T-helper 17 cell (primary cell): Measurements from ENCODE around the gene TPBG. TPM values are rescaled to one million over a fixed set of nuclear protein-coding genes. Genes with fewer than 3 reads are reported as not detected.

Experiments used
- ATAC-seq: fragments of 150-1000 bp; cut with Tn5 transposase; 2 replicates; pipeline ENCODE4 v1.10.0; 2021; ENCODE audit warnings: mild to moderate bottlenecking, moderate library complexity
- DNase-seq, 3 donors: peaks; one replicate each; pipeline versions ENCODE4 v3.0.0 to v3.0.0-alpha.2; 2020 to 2021
- H3K9me3 ChIP-seq: one replicate; pipeline ENCODE4 v1.7.0; 2013; ENCODE audit warnings: low read length, mild to moderate bottlenecking; ENCODE audit not compliant: control insufficient read depth, poor library complexity, severe bottlenecking
- H3K27ac Mint-ChIP-seq: one replicate; pipeline ENCODE4 v1.8.0; 2022; ENCODE audit warnings: mild to moderate bottlenecking, moderate library complexity, mixed read lengths
- H3K27me3 Mint-ChIP-seq: one replicate; pipeline ENCODE4 v1.8.0; 2022; ENCODE audit warnings: mixed read lengths
- H3K36me3 Mint-ChIP-seq: one replicate; pipeline ENCODE4 v1.8.0; 2022; ENCODE audit warnings: low read depth, mixed read lengths
- H3K4me1 Mint-ChIP-seq: one replicate; pipeline ENCODE4 v1.8.0; 2022; ENCODE audit warnings: mild to moderate bottlenecking, mixed read lengths
- H3K4me3 Mint-ChIP-seq: one replicate; pipeline ENCODE4 v1.8.0; 2022; ENCODE audit warnings: mild to moderate bottlenecking, moderate library complexity, mixed read lengths
- total RNA-seq, 4 donors: library from RNA in 2 of 4; stranded (reverse) in 2 of 4; gene quantifications; one replicate each; pipeline ENCODE4 v1.2.3 and lab custom pipeline; 2022 to 2026

Gene TPBG
- total RNA-seq, 2 donors from 2014 or later, result 0.89 to 2.5 TPM

DNA sequence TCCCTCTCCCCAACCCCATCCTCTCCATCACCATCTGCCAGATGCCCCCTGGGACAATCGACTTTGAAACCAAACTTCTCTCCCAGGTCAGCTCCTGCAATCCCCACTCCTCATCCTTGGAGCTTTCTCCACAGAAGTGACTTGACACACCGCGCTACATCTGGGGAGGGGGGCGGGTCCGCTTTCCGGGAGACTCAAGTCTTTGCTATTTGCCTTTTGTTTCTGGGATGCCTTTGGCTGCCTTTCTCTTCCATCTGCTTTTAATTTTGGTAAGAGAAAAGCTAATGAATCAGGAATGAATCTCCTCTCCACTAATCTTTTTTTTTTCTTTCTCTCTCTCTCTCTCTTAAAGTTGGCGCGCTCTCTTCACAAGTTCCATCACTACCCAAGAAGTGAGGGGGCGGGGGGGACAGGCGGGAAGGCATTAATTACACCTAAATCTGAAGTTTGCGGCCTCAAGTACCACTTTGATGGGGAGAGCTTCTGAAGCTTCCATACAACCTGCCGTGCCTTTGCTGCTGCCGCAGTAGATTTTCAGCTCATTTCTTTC is 664 bp upstream of the TPBG start:
- DNase-seq, result no peak
- peaks cover 21% of the 10 kb centered on the region for H3K4me1 Mint-ChIP-seq
- H3K9me3 ChIP-seq, result no peaks in the 10 kb centered on the region
- H3K36me3 Mint-ChIP-seq, result peaks cover 2% of the 10 kb centered on the region
- H3K4me3 Mint-ChIP-seq, result peak overlapping the region; percentile 93
- peak overlapping the region; percentile 60 for H3K27ac Mint-ChIP-seq
- no peak for ATAC-seq
- peaks cover 47% of the 10 kb centered on the region for H3K27me3 Mint-ChIP-seq

DNA sequence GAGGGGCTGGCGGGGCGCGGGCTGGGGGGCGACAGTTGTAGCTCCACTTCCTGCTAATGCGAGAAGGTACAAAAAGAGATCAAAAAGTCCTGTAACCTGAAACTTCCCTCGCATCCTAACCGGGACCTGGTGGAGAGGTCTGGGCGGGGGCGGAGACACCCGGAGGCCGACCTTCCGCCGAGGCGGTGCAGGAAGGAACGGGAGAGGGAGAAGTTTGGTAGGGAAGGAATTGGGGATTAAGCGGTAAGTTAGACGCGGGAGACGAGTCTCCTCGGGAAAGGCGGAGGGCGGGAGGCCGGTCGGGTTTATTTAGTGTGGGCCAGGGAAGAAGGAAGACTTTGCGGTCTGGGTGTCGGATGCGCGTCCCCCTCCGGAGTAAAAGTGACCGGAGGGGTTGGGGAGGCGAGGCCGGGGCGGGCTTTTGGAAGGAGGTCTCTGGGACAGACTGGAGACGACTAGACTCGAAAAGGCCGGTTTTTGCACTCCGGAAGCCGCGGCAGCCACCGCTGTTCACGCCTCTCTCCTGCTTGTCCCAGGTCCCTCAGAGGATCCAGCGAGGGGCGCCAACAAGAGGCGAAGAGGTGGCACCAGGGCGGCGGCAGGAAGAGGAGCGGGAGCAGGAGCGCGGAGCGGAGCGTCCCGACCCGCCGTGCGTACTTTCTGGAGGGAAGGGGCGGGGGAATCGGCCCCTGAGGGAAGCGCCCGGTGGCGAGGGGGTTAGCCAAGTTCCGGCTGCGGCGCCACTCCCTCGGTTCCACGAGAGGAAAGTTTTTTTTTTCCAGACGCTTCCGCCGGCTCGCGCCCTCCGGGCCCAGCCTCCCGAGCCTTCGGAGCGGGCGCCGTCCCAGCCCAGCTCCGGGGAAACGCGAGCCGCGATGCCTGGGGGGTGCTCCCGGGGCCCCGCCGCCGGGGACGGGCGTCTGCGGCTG is 734 bp downstream of the TPBG start:
- Mint-ChIP-seq H3K27ac (peak overlapping the region; percentile 60), H3K4me1 (peaks cover 21% of the 10 kb centered on the region), H3K4me3 (peak overlapping the region; percentile 93), H3K36me3 (peaks cover 2% of the 10 kb centered on the region), H3K27me3 (peaks cover 43% of the 10 kb centered on the region)
- DNase-seq (peak in 1 of 3 donors; percentile 11), ATAC-seq (peak; percentile 11)
- H3K9me3 ChIP-seq, result no peaks in the 10 kb centered on the region

DNA sequence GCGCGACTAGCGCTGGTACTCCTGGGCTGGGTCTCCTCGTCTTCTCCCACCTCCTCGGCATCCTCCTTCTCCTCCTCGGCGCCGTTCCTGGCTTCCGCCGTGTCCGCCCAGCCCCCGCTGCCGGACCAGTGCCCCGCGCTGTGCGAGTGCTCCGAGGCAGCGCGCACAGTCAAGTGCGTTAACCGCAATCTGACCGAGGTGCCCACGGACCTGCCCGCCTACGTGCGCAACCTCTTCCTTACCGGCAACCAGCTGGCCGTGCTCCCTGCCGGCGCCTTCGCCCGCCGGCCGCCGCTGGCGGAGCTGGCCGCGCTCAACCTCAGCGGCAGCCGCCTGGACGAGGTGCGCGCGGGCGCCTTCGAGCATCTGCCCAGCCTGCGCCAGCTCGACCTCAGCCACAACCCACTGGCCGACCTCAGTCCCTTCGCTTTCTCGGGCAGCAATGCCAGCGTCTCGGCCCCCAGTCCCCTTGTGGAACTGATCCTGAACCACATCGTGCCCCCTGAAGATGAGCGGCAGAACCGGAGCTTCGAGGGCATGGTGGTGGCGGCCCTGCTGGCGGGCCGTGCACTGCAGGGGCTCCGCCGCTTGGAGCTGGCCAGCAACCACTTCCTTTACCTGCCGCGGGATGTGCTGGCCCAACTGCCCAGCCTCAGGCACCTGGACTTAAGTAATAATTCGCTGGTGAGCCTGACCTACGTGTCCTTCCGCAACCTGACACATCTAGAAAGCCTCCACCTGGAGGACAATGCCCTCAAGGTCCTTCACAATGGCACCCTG is 1.6 kb downstream of the TPBG start:
- Mint-ChIP-seq H3K27ac (peak overlapping the region; percentile 41), H3K27me3 (peaks cover 41% of the 10 kb centered on the region), H3K4me1 (peaks cover 21% of the 10 kb centered on the region), H3K36me3 (peaks cover 2% of the 10 kb centered on the region), H3K4me3 (peak overlapping the region; percentile 93)
- ATAC-seq (peak; percentile 25), DNase-seq (no peak)
- no peaks in the 10 kb centered on the region for H3K9me3 ChIP-seq

DNA sequence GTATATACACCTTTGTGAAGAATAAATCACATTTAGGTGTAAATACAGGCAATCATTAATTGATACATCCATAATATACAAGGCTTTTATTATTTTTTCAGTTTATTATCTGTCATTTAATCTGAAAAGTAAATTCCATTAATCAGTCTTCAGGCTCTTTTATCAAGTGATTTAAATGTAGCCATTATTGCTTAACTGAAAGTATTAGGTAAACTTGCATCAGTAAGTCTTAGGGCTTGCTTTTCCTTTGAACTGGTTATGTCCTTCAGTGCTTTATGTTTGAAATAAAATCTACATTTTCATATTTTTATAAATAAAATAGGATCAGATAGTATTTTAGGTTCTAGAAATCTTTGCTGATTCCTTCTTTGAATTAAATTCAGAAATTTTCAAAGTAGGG is 4.1 kb downstream of the TPBG start:
- ATAC-seq (no peak), DNase-seq (no peak)
- peaks cover 28% of the 10 kb centered on the region for H3K27me3 Mint-ChIP-seq
- no peak overlapping the region for H3K27ac Mint-ChIP-seq
- peaks cover 2% of the 10 kb centered on the region for H3K36me3 Mint-ChIP-seq
- H3K9me3 ChIP-seq, result no peaks in the 10 kb centered on the region
- H3K4me3 Mint-ChIP-seq, result no peak overlapping the region
- peaks cover 21% of the 10 kb centered on the region for H3K4me1 Mint-ChIP-seq

DNA sequence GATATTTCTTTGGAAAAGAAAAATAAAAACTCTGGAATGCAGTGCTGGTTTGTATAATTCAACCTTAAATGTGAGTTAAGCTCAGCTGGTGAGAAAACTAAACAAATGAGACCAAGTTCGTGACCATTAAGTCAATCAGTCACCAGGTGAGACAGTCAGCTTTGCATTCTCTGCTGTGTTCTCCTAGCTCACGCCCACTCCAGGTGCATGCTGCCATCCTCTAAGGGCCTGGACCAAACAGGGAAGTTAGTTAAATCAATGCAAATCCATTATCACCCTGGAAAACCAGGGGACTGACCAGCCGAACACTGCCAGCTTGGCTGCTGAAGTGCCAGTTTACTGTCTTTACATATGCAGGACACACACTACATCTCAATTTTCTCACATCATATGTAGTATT is 7.2 kb downstream of the TPBG start:
- no peak for DNase-seq
- H3K4me3 Mint-ChIP-seq, result no peak overlapping the region
- peaks cover 6% of the 10 kb centered on the region for H3K27me3 Mint-ChIP-seq
- H3K27ac Mint-ChIP-seq, result no peak overlapping the region
- no peaks in the 10 kb centered on the region for H3K36me3 Mint-ChIP-seq
- H3K4me1 Mint-ChIP-seq, result peaks cover 3% of the 10 kb centered on the region
- ATAC-seq, result no peak
- no peaks in the 10 kb centered on the region for H3K9me3 ChIP-seq

DNA sequence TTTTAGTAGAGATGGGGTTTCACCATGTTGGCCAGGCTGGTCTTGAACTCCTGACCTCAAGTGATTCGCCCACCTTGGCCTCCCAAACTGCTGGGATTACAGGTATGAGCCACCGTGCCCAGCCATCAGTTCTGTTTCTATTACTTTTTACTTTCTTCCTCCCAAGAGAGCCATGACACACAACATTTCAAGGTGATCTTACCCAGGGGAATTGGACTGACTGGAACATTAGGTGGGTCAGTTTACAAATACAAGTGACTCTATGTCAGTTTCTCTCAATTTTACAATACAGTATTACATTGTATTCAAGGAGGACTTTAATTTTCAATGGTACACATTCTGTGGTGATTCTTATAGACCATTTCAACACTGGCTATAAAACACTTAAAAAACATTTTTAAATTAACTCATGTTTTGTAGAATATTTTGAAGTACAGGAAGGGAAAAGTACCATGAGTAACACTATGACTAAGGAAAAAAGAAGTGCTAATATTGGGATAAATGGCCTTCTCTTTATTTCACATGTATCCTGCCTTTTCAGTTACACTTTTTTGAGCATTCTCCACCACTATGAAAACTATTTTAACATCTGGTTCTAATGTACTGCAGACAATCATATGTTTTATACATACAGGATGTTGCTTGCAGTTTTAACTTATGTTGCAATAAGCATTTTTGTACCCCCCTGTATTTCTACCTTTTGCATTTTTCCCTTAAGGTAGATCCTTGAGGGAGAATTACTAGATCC is 8.4 kb downstream of the TPBG start:
- Mint-ChIP-seq H3K36me3 (no peaks in the 10 kb centered on the region), H3K27me3 (no peaks in the 10 kb centered on the region), H3K4me1 (no peaks in the 10 kb centered on the region), H3K27ac (no peak overlapping the region), H3K4me3 (no peak overlapping the region)
- DNase-seq (no peak), ATAC-seq (no peak)
- no peaks in the 10 kb centered on the region for H3K9me3 ChIP-seq

DNA sequence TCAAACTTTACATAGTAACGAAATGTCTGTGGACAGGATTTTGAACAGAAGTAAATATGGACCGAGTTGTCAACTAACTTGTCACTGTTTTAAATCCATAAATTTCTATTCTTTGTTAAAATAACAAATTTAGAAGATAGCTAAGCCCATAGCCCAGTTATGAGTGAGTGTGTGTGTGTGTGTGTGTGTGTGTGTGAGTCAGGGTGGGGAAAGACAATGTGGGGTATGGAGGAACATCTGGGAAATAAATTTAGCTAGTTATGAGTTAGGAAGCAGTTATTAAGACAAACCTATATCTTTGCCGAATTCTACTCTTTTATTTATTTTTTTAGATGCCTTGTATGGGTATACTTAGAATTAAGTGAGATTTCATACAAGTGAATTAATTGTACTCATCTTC is 9.0 kb downstream of the TPBG start:
- no peaks in the 10 kb centered on the region for H3K9me3 ChIP-seq

DNA sequence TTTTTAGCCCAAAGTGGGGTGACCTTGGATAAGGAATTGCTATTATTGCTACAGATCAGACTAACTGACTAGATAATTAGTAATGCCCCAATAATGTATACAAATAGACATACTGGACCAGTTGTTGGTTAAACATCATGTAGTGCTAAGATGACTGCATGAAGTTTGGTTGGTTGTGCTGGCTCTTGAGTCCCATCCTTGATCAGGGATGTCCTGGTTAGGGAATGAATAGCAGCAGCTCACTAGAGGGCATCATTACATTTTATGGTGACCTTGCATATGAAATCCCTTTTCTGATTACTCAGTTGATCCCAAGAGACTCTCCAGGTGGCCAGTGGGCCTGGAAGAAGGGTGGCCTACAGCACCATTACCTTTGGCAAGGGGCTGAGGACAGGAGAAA is 10.9 kb downstream of the TPBG start:
- Mint-ChIP-seq H3K36me3 (no peaks in the 10 kb centered on the region), H3K27ac (no peak overlapping the region), H3K27me3 (no peaks in the 10 kb centered on the region), H3K4me3 (no peak overlapping the region), H3K4me1 (no peaks in the 10 kb centered on the region)
- DNase-seq (no peak), ATAC-seq (no peak)
- H3K9me3 ChIP-seq, result no peaks in the 10 kb centered on the region

More for the DNA sequence above, 9.0 kb downstream of the TPBG start:
- Mint-ChIP-seq H3K27me3 (no peaks in the 10 kb centered on the region), H3K36me3 (no peaks in the 10 kb centered on the region), H3K27ac (no peak overlapping the region), H3K4me3 (no peak overlapping the region), H3K4me1 (no peaks in the 10 kb centered on the region)
- no peak for DNase-seq
- ATAC-seq, result no peak

DNA sequence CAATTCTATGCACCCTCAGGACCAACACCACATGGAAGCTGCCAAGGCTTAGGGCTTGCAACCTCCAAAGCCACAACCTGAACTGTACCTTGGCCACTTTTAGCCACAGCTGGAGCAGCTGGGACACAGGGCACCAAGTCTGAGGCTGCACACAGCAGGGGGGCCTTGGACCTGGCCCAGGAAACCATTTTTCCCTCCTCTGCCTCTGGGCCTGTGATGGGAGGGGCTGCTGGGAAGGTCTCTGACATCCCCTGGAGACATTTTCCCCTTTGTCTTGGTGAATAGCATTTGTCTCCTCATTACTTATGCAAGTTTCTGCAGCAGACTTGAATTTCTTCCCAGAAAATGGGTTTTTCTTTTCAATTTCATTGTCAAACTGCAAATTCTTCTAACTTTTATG is 13.0 kb downstream of the TPBG start:
- ATAC-seq (no peak), DNase-seq (no peak)
- Mint-ChIP-seq H3K27ac (no peak overlapping the region), H3K4me3 (no peak overlapping the region), H3K27me3 (no peaks in the 10 kb centered on the region), H3K4me1 (peaks cover 3% of the 10 kb centered on the region), H3K36me3 (no peaks in the 10 kb centered on the region)
- no peaks in the 10 kb centered on the region for H3K9me3 ChIP-seq

DNA sequence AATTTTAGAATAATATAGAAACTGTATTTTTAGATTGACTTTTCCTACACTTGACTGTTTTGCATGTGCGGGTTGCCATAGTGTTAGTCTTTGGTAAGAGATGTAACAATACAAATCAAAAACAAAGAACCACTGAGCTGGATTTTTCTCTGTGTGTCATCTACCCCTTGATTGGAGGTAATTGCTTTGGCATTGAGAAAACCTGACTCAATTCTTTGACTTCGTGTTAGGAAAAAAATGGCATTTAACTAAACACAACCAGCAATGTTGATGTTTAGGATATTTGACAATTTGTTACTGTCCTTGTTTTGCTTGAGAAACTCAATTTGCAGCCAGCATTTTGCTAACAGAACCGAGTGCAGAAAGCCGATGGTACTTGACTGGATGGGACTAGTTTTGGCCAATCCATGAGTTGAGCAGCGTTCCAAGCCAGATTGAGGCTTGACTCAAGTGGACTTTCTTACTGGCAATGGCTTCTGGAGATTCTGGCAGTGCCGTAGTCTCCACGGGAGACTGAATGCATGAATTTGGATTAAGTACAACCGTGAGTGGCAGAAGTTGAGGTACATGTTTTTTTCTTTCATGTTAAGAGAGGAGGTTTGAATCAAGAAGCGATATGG is 17.1 kb downstream of the TPBG start:
- no peaks in the 10 kb centered on the region for H3K9me3 ChIP-seq
- Mint-ChIP-seq H3K36me3 (no peaks in the 10 kb centered on the region), H3K4me3 (no peak overlapping the region), H3K27me3 (no peaks in the 10 kb centered on the region), H3K4me1 (peaks cover 8% of the 10 kb centered on the region), H3K27ac (no peak overlapping the region)
- no peak for ATAC-seq
- DNase-seq, result no peak

DNA sequence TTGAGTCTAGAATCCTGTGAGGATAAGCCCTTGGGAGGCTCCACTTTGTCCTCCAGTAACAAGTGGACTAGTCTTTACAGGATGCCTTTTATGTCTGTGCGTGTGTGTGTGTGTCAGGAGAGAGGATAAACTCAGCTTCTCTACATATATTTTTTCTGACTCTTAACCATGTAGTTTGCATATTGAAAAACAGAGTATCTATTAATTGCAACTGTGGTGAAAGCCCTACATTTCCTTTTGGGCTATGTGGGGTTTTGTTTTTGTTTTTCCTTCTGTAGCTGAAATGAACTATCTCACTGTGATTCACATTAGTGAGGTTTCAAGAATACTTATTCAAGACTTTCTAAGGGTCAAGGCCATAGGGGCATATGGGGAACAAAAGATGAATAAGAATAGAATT is 17.7 kb downstream of the TPBG start:
- no peak overlapping the region for H3K27ac Mint-ChIP-seq
- peaks cover 9% of the 10 kb centered on the region for H3K4me1 Mint-ChIP-seq
- H3K4me3 Mint-ChIP-seq, result no peak overlapping the region
- H3K27me3 Mint-ChIP-seq, result no peaks in the 10 kb centered on the region
- H3K9me3 ChIP-seq, result no peaks in the 10 kb centered on the region
- no peaks in the 10 kb centered on the region for H3K36me3 Mint-ChIP-seq
- no peak for DNase-seq
- ATAC-seq, result no peak

DNA sequence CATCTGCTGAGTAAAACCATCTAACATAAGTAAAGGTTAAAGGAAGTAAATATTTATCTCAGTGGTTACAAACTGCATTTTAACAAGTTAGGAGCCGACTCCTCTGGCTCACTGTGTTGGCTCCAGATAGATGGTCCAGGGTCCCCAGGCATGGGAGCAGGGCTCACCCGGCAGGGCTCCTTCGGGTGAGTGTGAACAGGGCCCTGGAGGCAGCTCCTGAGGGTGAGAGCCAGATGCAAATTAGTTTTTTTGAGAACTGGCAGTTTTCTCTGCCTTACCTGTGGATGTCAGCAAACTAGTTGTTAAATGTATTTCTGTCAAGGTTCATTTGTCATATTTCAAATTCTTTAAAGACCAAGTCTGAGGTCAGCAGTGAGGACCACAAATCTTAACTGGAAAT is 21.5 kb downstream of the TPBG start:
- ATAC-seq, result no peak
- H3K27ac Mint-ChIP-seq, result no peak overlapping the region
- no peaks in the 10 kb centered on the region for H3K9me3 ChIP-seq
- DNase-seq, result no peak
- no peaks in the 10 kb centered on the region for H3K27me3 Mint-ChIP-seq
- no peak overlapping the region for H3K4me3 Mint-ChIP-seq
- peaks cover 9% of the 10 kb centered on the region for H3K4me1 Mint-ChIP-seq
- no peaks in the 10 kb centered on the region for H3K36me3 Mint-ChIP-seq
